ENCODE data around the gene ERI3. TPM values are rescaled to one million over a fixed set of nuclear protein-coding genes. Genes with fewer than 3 reads are reported as not detected.

The ERI3 gene
- total RNA-seq, 1 donor, result 52.8 TPM

GRCh38 chr1:44270686-44271628 is 84.1 kb downstream of the ERI3 start:
- Histone ChIP-seq H3K27me3 (ENCODE audit: insufficient read depth, low read length) (no peaks in the 10 kb centered on the region), H3K4me1 (ENCODE audit: insufficient read depth, low read length) (peaks cover 8% of the 10 kb centered on the region), H3K36me3 (ENCODE audit: insufficient read depth, low read length) (no peaks in the 10 kb centered on the region), H3K9me3 (ENCODE audit: low read depth, low read length) (no peaks in the 10 kb centered on the region), H3K27ac (ENCODE audit: low read depth, low read length) (no peak overlapping the region), H3K4me2 (ENCODE audit: insufficient read depth, low read length) (no peak overlapping the region), H2AFZ (ENCODE audit: low read length) (no peak overlapping the region), H3K79me2 (ENCODE audit: insufficient read depth, low read length) (no peaks in the 10 kb centered on the region), H4K20me1 (ENCODE audit: insufficient read depth, low read length) (peaks cover 44% of the 10 kb centered on the region), H3K4me3 (ENCODE audit: insufficient read depth, low read length) (no peak overlapping the region)
- TF ChIP-seq, protein P1, sequence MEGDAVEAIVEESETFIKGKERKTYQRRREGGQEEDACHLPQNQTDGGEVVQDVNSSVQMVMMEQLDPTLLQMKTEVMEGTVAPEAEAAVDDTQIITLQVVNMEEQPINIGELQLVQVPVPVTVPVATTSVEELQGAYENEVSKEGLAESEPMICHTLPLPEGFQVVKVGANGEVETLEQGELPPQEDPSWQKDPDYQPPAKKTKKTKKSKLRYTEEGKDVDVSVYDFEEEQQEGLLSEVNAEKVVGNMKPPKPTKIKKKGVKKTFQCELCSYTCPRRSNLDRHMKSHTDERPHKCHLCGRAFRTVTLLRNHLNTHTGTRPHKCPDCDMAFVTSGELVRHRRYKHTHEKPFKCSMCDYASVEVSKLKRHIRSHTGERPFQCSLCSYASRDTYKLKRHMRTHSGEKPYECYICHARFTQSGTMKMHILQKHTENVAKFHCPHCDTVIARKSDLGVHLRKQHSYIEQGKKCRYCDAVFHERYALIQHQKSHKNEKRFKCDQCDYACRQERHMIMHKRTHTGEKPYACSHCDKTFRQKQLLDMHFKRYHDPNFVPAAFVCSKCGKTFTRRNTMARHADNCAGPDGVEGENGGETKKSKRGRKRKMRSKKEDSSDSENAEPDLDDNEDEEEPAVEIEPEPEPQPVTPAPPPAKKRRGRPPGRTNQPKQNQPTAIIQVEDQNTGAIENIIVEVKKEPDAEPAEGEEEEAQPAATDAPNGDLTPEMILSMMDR (IDR thresholded peaks at IDR 0.05; ENCODE audit: extremely low read depth, low read depth, low read length), result no peak
- no peak for DNase-seq (ENCODE audit: insufficient read length, low spot score, missing footprints)

- DNase-seq (ENCODE audit: insufficient read length, low spot score, missing footprints), result no peak
- no peak overlapping the region for H3K27ac ChIP-seq (ENCODE audit: low read depth, low read length)
- no peak overlapping the region for H3K4me2 ChIP-seq (ENCODE audit: insufficient read depth, low read length)
- H4K20me1 ChIP-seq (ENCODE audit: insufficient read depth, low read length), result peaks cover 45% of the 10 kb centered on the region
- H3K36me3 ChIP-seq (ENCODE audit: insufficient read depth, low read length), result no peaks in the 10 kb centered on the region
- H3K4me1 ChIP-seq (ENCODE audit: insufficient read depth, low read length), result no peaks in the 10 kb centered on the region
- no peaks in the 10 kb centered on the region for H3K9me3 ChIP-seq (ENCODE audit: low read depth, low read length)
- H3K4me3 ChIP-seq (ENCODE audit: insufficient read depth, low read length), result no peak overlapping the region
- TF ChIP-seq, protein P1 (IDR thresholded peaks at IDR 0.05; ENCODE audit: extremely low read depth, low read depth, low read length), result no peak
- H2AFZ ChIP-seq (ENCODE audit: low read length), result no peak overlapping the region
- H3K79me2 ChIP-seq (ENCODE audit: insufficient read depth, low read length), result no peaks in the 10 kb centered on the region
- no peaks in the 10 kb centered on the region for H3K27me3 ChIP-seq (ENCODE audit: insufficient read depth, low read length)
Measured at GRCh38 chr1:44268054-44268453, 87.0 kb downstream of the ERI3 start.

DNA sequence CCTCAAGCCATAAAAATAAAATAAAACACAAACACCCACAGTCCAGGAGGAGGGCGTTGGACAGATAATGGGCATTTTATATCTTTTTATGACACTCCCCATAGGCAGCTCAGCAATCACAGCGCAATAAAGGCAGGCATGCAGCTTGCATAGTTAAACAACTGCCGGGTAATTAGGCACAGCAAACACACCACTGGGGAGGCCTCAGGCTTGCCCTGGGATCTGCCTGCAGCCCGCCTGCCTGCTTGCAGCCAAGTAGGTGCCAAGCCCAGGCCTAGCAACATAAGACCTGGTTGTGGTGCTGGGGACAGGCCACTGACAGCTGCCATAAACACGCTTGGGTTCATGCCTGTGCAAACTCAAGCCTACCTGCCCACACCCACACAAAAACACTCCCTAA is 87.6 kb downstream of the ERI3 start:
- H3K4me2 ChIP-seq (ENCODE audit: insufficient read depth, low read length), result no peak overlapping the region
- no peaks in the 10 kb centered on the region for H3K4me1 ChIP-seq (ENCODE audit: insufficient read depth, low read length)
- DNase-seq (ENCODE audit: insufficient read length, low spot score, missing footprints), result no peak
- H3K27ac ChIP-seq (ENCODE audit: low read depth, low read length), result no peak overlapping the region
- H3K36me3 ChIP-seq (ENCODE audit: insufficient read depth, low read length), result no peaks in the 10 kb centered on the region
- no peaks in the 10 kb centered on the region for H3K79me2 ChIP-seq (ENCODE audit: insufficient read depth, low read length)
- TF ChIP-seq, protein P1 (IDR thresholded peaks at IDR 0.05; ENCODE audit: extremely low read depth, low read depth, low read length), result no peak
- H3K9me3 ChIP-seq (ENCODE audit: low read depth, low read length), result no peaks in the 10 kb centered on the region
- no peak overlapping the region for H3K4me3 ChIP-seq (ENCODE audit: insufficient read depth, low read length)
- peaks cover 50% of the 10 kb centered on the region for H4K20me1 ChIP-seq (ENCODE audit: insufficient read depth, low read length)
- no peaks in the 10 kb centered on the region for H3K27me3 ChIP-seq (ENCODE audit: insufficient read depth, low read length)
- H2AFZ ChIP-seq (ENCODE audit: low read length), result no peak overlapping the region
